ENCODE results near the gene CASP3. TPM values are rescaled to one million over a fixed set of nuclear protein-coding genes. Genes with fewer than 3 reads are reported as not detected.
"Not testable (repeated sequence)": the region's sequence is repeated elsewhere in the genome, so short reads cannot be mapped to it uniquely, and the experiment has no call there.

The CASP3 gene
- total RNA-seq, 4 donors from 2014 or later: 6.2 to 147 (median 35.1) TPM

- intact Hi-C loops (cut with DNase I; ENCODE audit: low total_unique reads) (no loop called here), in situ Hi-C loops (cut with MboI; ENCODE audit: low pct_ligation_motif_present in 1 of 4, low pct_unique_long_range_greater_than_20kb in 1 of 4, low sequenced_read_pairs in 3 of 4) (loop anchor here in 1 of 4 donors (25.0 kb wide), 1 partner anchor 363 kb away; no protein-coding TSS in a partner anchor)
- Histone ChIP-seq H3K27ac (no peak overlapping the region), H3K4me3 (no peak overlapping the region), H3K4me1 (no peaks in the 10 kb centered on the region), H3K27me3 (no peaks in the 10 kb centered on the region), H3K36me3 (peaks cover 0 to 22% (median 13%) of the 10 kb centered on the region in 4 donors), H3K9me3 (no peaks in the 10 kb centered on the region)
- no peak for TF ChIP-seq EP300 (IDR thresholded peaks at IDR 0.05; ENCODE audit: low read depth)
- TF ChIP-seq CTCF (IDR thresholded peaks at IDR 0.05): no peak
- TF ChIP-seq POLR2AphosphoS5 (IDR thresholded peaks at IDR 0.05): no peak
- TF ChIP-seq POLR2A (IDR thresholded peaks at IDR 0.05): no peak
- DNase-seq: no peak
- 94% methylated on average over 7 of the region's 7 CpGs; no CpG with 5 or more reads in 1 of the 2 donors for WGBS, 2 donors (ENCODE audit: low coverage in 1 of 2)
Measured at GRCh38 chr4:184624972-184625554, 24.2 kb downstream of the CASP3 start.

GRCh38 chr4:184624504-184624903, 24.7 kb downstream of the CASP3 start:
- H3K27me3 ChIP-seq; H3K27ac ChIP-seq; in situ Hi-C loops (cut with MboI; ENCODE audit: low pct_ligation_motif_present in 1 of 4, low pct_unique_long_range_greater_than_20kb in 1 of 4, low sequenced_read_pairs in 3 of 4); intact Hi-C loops (cut with DNase I; ENCODE audit: low total_unique reads); H3K4me1 ChIP-seq; H3K9me3 ChIP-seq; DNase-seq; H3K4me3 ChIP-seq: not testable (repeated sequence)
- peaks cover 0 to 20% (median 10%) of the 10 kb centered on the region in 4 donors for H3K36me3 ChIP-seq
- 93 to 94% methylated on average over 3 of the region's 3 CpGs for WGBS, 2 donors (ENCODE audit: low coverage in 1 of 2)

GRCh38 chr4:184621518-184621917, 27.7 kb downstream of the CASP3 start:
- H3K36me3 ChIP-seq: peaks cover 0 to 6% (median 0%) of the 10 kb centered on the region in 4 donors
- 69 to 74% methylated on average over 3 of the region's 3 CpGs for WGBS, 2 donors (ENCODE audit: low coverage in 1 of 2)
- H3K4me3 ChIP-seq: no peak overlapping the region
- intact Hi-C loops (cut with DNase I; ENCODE audit: low total_unique reads): no loop called here
- no peaks in the 10 kb centered on the region for H3K27me3 ChIP-seq
- H3K9me3 ChIP-seq: no peaks in the 10 kb centered on the region
- in situ Hi-C loops (cut with MboI; ENCODE audit: low pct_ligation_motif_present in 1 of 4, low pct_unique_long_range_greater_than_20kb in 1 of 4, low sequenced_read_pairs in 3 of 4): no loop called here
- H3K27ac ChIP-seq: no peak overlapping the region
- no peak for TF ChIP-seq CTCF (IDR thresholded peaks at IDR 0.05)
- no peak for TF ChIP-seq POLR2AphosphoS5 (IDR thresholded peaks at IDR 0.05)
- no peak for TF ChIP-seq EP300 (IDR thresholded peaks at IDR 0.05; ENCODE audit: low read depth)
- no peak for TF ChIP-seq POLR2A (IDR thresholded peaks at IDR 0.05)
- DNase-seq: no peak
- no peaks in the 10 kb centered on the region for H3K4me1 ChIP-seq

- TF ChIP-seq POLR2A (IDR thresholded peaks at IDR 0.05): no peak
- no peak for TF ChIP-seq CTCF (IDR thresholded peaks at IDR 0.05)
- no peak for TF ChIP-seq POLR2AphosphoS5 (IDR thresholded peaks at IDR 0.05)
- TF ChIP-seq EP300 (IDR thresholded peaks at IDR 0.05; ENCODE audit: low read depth): no peak
- Histone ChIP-seq H3K9me3 (no peaks in the 10 kb centered on the region), H3K4me3 (no peak overlapping the region), H3K27me3 (no peaks in the 10 kb centered on the region), H3K4me1 (no peaks in the 10 kb centered on the region), H3K27ac (no peak overlapping the region), H3K36me3 (peaks cover 0 to 6% (median 0%) of the 10 kb centered on the region in 4 donors)
- no peak for DNase-seq
- in situ Hi-C loops (cut with MboI; ENCODE audit: low pct_ligation_motif_present in 1 of 4, low pct_unique_long_range_greater_than_20kb in 1 of 4, low sequenced_read_pairs in 3 of 4): no loop called here
- intact Hi-C loops (cut with DNase I; ENCODE audit: low total_unique reads): no loop called here
- 75 to 88% methylated on average over 6 to 11 of the region's 11 CpGs for whole genome bisulfite sequencing, 2 donors (ENCODE audit: low coverage in 1 of 2)
Measured at GRCh38 chr4:184620212-184620867, 28.9 kb downstream of the CASP3 start.
